ENCODE results near the gene CREB3. TPM values are rescaled to one million over a fixed set of nuclear protein-coding genes. Genes with fewer than 3 reads are reported as not detected.

Gene CREB3
- total and polyA plus RNA-seq, 4 donors, result 9.2 to 21.4 (median 18.1) TPM

DNA sequence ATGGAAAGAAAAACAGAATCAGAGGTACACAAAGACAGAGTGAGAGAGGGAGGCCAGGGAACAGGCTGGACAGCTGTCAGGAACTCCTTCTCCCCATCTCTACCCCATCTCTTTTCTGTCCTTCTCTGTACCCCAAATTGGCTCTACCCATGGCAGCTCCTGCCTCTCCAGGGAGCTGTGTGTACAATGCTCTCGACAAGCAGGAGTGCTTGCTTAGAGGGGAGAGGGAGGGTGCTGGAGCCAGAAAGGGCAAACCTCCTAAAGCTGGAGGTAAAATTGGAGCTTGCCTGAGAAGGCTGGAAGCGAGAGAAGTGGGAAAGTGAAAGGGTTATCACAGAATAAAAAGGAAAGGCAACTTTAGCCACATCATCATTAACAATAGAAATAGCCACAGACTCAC is 49.1 kb upstream of the CREB3 start:
- no peak overlapping the region for H3K4me3 ChIP-seq (ENCODE audit: low read depth in 1 of 3, low read length in 3 of 3)
- H3K9ac ChIP-seq (ENCODE audit: low read depth in 1 of 2, low read length in 2 of 2), result no peak overlapping the region
- no peak for DNase-seq (ENCODE audit: low spot score)
- TF ChIP-seq GABPA (IDR thresholded peaks at IDR 0.05 in 1 of 2, conservative IDR thresholded peaks at IDR 0.05 in 1 of 2) (no peak), NR2F2 (IDR thresholded peaks at IDR 0.05) (no peak), HNF4G (IDR thresholded peaks at IDR 0.05) (no peak), EGR1 (IDR thresholded peaks at IDR 0.05; ENCODE audit: low read depth in 2 of 2) (no peak), HNF4A (conservative IDR thresholded peaks at IDR 0.05) (no peak), FOXA1 (IDR thresholded peaks at IDR 0.05) (no peak), TAF1 (conservative IDR thresholded peaks at IDR 0.05) (no peak), SP1 (IDR thresholded peaks at IDR 0.05) (no peak), JUND (IDR thresholded peaks at IDR 0.05) (no peak), FOXA2 (IDR thresholded peaks at IDR 0.05) (no peak), RAD21 (IDR thresholded peaks at IDR 0.05) (no peak), RXRA (IDR thresholded peaks at IDR 0.05) (no peak), YY1 (IDR thresholded peaks at IDR 0.05) (no peak)
- TF ChIP-seq, protein P1, sequence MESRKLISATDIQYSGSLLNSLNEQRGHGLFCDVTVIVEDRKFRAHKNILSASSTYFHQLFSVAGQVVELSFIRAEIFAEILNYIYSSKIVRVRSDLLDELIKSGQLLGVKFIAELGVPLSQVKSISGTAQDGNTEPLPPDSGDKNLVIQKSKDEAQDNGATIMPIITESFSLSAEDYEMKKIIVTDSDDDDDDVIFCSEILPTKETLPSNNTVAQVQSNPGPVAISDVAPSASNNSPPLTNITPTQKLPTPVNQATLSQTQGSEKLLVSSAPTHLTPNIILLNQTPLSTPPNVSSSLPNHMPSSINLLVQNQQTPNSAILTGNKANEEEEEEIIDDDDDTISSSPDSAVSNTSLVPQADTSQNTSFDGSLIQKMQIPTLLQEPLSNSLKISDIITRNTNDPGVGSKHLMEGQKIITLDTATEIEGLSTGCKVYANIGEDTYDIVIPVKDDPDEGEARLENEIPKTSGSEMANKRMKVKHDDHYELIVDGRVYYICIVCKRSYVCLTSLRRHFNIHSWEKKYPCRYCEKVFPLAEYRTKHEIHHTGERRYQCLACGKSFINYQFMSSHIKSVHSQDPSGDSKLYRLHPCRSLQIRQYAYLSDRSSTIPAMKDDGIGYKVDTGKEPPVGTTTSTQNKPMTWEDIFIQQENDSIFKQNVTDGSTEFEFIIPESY (IDR thresholded peaks at IDR 0.05), result no peak
- TF ChIP-seq, protein P2, sequence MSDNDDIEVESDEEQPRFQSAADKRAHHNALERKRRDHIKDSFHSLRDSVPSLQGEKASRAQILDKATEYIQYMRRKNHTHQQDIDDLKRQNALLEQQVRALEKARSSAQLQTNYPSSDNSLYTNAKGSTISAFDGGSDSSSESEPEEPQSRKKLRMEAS (IDR thresholded peaks at IDR 0.05), result no peak
- TF ChIP-seq, protein P3, sequence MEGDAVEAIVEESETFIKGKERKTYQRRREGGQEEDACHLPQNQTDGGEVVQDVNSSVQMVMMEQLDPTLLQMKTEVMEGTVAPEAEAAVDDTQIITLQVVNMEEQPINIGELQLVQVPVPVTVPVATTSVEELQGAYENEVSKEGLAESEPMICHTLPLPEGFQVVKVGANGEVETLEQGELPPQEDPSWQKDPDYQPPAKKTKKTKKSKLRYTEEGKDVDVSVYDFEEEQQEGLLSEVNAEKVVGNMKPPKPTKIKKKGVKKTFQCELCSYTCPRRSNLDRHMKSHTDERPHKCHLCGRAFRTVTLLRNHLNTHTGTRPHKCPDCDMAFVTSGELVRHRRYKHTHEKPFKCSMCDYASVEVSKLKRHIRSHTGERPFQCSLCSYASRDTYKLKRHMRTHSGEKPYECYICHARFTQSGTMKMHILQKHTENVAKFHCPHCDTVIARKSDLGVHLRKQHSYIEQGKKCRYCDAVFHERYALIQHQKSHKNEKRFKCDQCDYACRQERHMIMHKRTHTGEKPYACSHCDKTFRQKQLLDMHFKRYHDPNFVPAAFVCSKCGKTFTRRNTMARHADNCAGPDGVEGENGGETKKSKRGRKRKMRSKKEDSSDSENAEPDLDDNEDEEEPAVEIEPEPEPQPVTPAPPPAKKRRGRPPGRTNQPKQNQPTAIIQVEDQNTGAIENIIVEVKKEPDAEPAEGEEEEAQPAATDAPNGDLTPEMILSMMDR (IDR thresholded peaks at IDR 0.05; ENCODE audit: low read depth, low read length, missing input control), result no peak
- TF ChIP-seq, protein P4, sequence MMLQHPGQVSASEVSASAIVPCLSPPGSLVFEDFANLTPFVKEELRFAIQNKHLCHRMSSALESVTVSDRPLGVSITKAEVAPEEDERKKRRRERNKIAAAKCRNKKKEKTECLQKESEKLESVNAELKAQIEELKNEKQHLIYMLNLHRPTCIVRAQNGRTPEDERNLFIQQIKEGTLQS (IDR thresholded peaks at IDR 0.05), result no peak
- TF ChIP-seq, protein P5, sequence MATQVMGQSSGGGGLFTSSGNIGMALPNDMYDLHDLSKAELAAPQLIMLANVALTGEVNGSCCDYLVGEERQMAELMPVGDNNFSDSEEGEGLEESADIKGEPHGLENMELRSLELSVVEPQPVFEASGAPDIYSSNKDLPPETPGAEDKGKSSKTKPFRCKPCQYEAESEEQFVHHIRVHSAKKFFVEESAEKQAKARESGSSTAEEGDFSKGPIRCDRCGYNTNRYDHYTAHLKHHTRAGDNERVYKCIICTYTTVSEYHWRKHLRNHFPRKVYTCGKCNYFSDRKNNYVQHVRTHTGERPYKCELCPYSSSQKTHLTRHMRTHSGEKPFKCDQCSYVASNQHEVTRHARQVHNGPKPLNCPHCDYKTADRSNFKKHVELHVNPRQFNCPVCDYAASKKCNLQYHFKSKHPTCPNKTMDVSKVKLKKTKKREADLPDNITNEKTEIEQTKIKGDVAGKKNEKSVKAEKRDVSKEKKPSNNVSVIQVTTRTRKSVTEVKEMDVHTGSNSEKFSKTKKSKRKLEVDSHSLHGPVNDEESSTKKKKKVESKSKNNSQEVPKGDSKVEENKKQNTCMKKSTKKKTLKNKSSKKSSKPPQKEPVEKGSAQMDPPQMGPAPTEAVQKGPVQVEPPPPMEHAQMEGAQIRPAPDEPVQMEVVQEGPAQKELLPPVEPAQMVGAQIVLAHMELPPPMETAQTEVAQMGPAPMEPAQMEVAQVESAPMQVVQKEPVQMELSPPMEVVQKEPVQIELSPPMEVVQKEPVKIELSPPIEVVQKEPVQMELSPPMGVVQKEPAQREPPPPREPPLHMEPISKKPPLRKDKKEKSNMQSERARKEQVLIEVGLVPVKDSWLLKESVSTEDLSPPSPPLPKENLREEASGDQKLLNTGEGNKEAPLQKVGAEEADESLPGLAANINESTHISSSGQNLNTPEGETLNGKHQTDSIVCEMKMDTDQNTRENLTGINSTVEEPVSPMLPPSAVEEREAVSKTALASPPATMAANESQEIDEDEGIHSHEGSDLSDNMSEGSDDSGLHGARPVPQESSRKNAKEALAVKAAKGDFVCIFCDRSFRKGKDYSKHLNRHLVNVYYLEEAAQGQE (IDR thresholded peaks at IDR 0.05), result no peak
- no peaks in the 10 kb centered on the region for H3K9me3 ChIP-seq (ENCODE audit: control insufficient read depth in 4 of 4, low read length in 3 of 4)
- no peaks in the 10 kb centered on the region for H3K27me3 ChIP-seq (ENCODE audit: control insufficient read depth in 4 of 4, insufficient read depth in 4 of 4, low read length in 3 of 4)
- H3K4me1 ChIP-seq (ENCODE audit: control insufficient read depth in 4 of 4, insufficient read depth in 4 of 4, low read length in 3 of 4), result no peaks in the 10 kb centered on the region
- H3K27ac ChIP-seq (ENCODE audit: low read depth in 1 of 2, low read length in 2 of 2), result no peak overlapping the region
- WGBS, result 84% methylated on average over 2 of the region's 2 CpGs
- peaks cover 0 to 1% (median 0%) of the 10 kb centered on the region in 4 donors for H3K36me3 ChIP-seq (ENCODE audit: control insufficient read depth in 4 of 4, insufficient read depth in 3 of 4, low read depth in 1 of 4, low read length in 3 of 4)

Data from liver (tissue), 9 donors.